ENCODE results near the gene LHX3.
"Not testable (repeated sequence)": the region's sequence is repeated elsewhere in the genome, so short reads cannot be mapped to it uniquely, and the experiment has no call there.

LHX3 gene

DNA sequence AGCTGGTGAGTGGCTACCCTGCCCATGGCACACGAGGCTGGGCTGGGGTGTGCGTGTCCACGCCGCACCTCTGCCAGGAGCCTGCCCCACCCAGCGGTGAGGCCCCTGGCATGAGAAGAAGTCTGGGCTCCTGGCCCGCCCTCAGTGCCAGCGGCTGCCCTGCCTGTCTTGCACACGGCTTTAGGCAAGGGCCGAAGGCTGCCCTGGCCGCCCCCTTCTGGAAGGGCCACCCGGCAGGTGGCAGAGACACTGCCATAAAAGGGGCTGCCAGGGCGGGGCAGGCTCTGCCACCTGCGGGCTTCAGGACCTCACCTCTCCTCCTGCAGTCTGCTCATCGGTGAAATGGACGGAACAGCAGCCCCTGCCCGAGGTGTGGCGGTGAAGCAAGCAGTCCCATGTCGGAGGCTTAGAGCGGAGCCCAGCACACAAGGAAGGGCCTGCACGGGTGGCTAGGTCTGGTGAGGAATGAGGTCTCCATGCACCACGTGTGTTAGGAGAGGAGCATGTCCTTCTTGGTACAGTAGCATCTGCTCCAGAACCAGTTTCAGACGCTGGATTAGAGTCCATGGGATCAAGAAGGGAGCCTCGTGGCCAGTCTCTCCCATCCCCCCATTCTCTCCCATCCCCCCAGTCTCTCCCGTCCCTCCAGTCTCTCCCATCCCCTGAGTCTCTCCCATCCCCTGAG lies 51.4 kb downstream of the LHX3 start:
- no peak for DNase-seq (ENCODE audit: low spot score)

DNA sequence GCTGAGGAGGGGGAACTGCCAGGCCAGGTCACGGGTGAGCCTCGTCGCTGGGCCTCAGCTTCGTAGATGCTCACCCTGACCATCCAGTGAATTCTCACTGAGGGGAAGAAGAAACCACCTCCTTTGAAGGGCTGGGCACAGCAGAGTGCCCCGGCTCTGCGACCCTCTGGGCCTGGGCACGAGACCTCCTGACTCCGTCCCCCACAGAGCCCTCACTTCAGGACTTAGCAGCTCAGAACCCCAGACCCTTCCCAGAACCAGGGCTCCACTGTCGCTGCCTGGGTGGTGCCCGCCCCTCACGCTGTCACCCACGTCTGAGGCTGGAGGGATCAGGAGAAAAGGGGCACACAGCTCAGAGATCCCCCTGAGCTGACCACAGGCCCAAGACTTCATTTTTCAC lies 52.0 kb downstream of the LHX3 start:
- DNase-seq (ENCODE audit: low spot score): no peak

GRCh38 chr9:136152543-136152866 lies 52.4 kb downstream of the LHX3 start:
- no peak for DNase-seq (ENCODE audit: low spot score)

- DNase-seq (ENCODE audit: low spot score): no peak
These were observed 52.9 kb downstream of the LHX3 start for GRCh38 chr9:136151848-136152542.

- no peak for DNase-seq (ENCODE audit: low spot score)
These were observed 53.6 kb downstream of the LHX3 start for GRCh38 chr9:136151214-136151804.

DNA sequence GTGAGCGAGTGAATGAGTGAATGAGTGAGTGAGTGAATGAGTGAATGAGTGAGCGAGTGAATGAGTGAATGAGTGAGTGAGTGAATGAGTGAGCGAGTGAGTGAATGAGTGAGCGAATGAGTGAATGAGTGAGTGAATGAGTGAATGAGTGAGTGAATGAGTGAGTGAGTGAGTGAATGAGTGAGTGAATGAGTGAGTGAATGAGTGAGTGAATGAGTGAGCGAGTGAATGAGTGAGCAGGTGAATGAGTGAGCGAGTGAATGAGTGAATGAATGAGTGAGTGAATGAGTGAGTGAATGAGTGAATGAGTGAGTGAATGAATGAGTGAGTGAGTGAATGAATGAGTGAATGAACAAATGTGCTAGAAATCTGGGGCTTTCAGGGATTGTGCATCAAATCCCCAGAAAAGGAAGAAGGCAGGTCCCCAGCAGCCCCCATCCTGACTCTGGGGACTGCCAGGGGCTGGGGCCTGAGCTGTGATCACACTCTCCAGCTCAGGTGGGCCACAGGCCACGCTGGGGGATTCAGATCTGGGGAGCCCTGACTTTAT lies 54.2 kb downstream of the LHX3 start:
- DNase-seq (ENCODE audit: low spot score): not testable (repeated sequence)

GRCh38 chr9:136149853-136150252 lies 55.1 kb downstream of the LHX3 start:
- DNase-seq (ENCODE audit: low spot score): no peak

DNA sequence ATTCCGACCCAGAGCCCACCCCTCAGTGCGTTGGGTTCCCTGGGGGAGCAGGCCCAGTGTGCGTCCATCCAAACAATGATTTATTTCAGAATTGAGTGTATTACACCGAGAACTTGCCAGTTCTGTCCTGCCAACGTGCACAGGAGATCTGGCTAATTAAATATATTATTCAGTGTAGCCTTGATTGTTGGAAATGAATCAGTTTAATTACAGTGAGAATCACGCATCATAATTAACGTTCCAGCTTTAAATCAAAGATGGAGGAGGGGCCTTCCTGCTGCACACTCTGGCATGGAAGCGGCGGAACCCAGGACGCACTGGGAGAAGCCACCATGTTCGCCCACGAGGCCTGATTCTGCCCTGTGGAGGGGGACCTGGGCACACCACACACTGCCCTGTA lies 55.6 kb downstream of the LHX3 start:
- no peak for DNase-seq (ENCODE audit: low spot score)

DNA sequence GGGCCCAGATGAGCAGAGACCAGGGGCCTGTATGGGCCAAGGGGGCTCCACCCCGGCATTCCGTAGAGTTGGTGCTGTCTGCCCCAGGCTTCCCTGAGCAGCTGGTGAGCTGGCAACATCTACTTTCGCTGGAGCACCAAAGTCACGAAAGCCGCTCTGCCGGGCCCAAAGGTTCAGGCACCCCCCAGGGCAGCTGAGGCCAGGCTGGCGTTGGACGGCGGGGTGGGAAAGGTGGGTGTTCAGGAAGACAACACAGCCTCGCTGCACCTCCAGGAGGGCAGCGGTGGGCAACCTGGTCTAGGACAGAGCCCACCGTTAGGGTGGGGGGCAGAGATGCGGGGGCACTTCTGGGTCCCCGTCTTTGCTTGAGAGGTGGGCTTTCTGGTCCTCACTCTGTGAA lies 56.2 kb downstream of the LHX3 start:
- DNase-seq (ENCODE audit: low spot score): no peak

DNA sequence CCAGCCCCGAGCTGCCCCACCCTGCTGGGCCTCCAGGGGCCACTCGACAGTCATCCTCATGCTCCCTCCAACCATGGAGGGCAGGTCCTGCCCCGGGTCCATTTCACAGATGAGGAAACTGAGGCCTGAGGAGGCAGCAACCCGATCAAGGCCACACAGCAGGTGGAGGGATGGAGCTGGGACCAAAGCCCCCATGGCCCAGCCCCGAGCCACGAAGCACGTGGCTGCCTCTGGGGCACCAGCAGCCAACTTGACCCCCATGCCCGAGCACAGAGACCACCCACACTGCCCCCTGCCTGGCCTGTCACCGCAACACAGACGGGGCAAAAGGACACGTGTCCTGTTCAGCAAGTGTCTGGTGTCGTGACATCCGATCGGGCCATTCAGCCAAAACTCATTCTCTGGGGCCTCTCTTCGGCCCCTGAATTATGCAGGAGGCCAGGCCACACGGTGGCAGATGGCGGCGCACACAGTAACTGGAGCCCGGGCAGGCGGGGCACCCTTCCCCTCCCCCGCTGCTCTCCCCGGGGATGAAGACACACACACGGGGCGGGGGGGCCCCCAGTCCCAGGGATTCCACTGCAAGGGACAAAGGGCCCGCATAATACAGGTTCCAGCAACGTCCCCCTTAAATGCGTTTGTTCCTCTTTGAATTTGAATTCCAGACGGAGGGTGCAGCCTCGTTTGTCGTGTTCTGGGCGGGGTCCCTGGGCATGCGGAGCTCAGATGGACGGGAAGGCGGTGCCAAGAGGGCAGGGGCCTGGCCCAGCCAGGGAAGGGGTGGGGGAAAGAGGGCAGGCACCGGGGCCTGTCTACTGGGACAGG lies 56.8 kb downstream of the LHX3 start:
- no peak for DNase-seq (ENCODE audit: low spot score)

GRCh38 chr9:136147038-136147889 lies 57.7 kb downstream of the LHX3 start:
- no peak for DNase-seq (ENCODE audit: low spot score)

Data from putamen (tissue), 1 donor.